Endothelial cell of umbilical vein (primary cell): ENCODE data around the gene BBX. TPM values are rescaled to one million over a fixed set of nuclear protein-coding genes. Genes with fewer than 3 reads are reported as not detected.

Experiments used
- BruUV-seq: library from RNA; stranded (reverse); fragments of 400-500 nt; replicated peaks from 2 replicates; lab custom pipeline; 2021; lab: Mats Ljungman, UMichigan
- CTCF ChIA-PET: fragments of 300-600, 350-600 bp; sonication (Branson Sonifier 250); formaldehyde crosslinking; loops from one replicate; lab custom pipeline; 2021; ENCODE audit warnings: antibody characterized with exemption, inconsistent platforms; lab: Charles Lee
- POLR2A ChIA-PET: fragments of 300-600, 350-600 bp; sonication (Branson Sonifier 250); formaldehyde crosslinking; loops from one replicate; lab custom pipeline; 2021; ENCODE audit warnings: antibody characterized with exemption, inconsistent platforms; lab: Charles Lee
- DNase-seq: peaks from one replicate; pipeline ENCODE4 v3.0.0-alpha.2; 2011; ENCODE audit warnings: low read depth, low spot score
- FAIRE-seq: peaks from 2 replicates; lab custom pipeline; 2011; peaks lifted over from hg19 to GRCh38; lab: Jason Lieb, UNC
- H2AFZ ChIP-seq: 2 replicates; pipeline ENCODE4 v1.6.0; 2012; ENCODE audit warnings: low read depth, low read length, control low read depth, inconsistent platforms
- H3K27ac ChIP-seq: 2 replicates; pipeline ENCODE4 v1.5.1; 2011; ENCODE audit warnings: low read depth, mild to moderate bottlenecking, control low read depth, low read length, moderate library complexity; ENCODE audit not compliant: insufficient read depth
- H3K27me3 ChIP-seq, 2 experiments: 2 replicates each; pipeline versions ENCODE4 v1.6.0 to v1.6.1; 2011; ENCODE audit warnings: low read length in 2 of 2, mixed read lengths in 1 of 2; ENCODE audit not compliant: control insufficient read depth in 2 of 2, insufficient read depth in 2 of 2
- H3K36me3 ChIP-seq, 2 experiments: 2 replicates in 1 of 2; 3 replicates in 1 of 2; pipeline ENCODE4 v1.5.1; 2011; ENCODE audit warnings: low read length in 2 of 2, mild to moderate bottlenecking in 1 of 2, moderate library complexity in 1 of 2; ENCODE audit not compliant: control insufficient read depth in 2 of 2, insufficient read depth in 2 of 2; ENCODE audit errors: extremely low read depth in 1 of 2
- H3K4me1 ChIP-seq: 3 replicates; pipeline ENCODE4 v1.5.1; 2011; ENCODE audit warnings: mild to moderate bottlenecking, low read length; ENCODE audit not compliant: control insufficient read depth, insufficient read depth; ENCODE audit errors: extremely low read depth
- H3K4me2 ChIP-seq: 2 replicates; pipeline ENCODE4 v1.6.1; 2011; ENCODE audit warnings: low read length, control low read depth, mixed read lengths; ENCODE audit not compliant: insufficient read depth
- H3K4me3 ChIP-seq, 3 experiments: fragments of 200-600 bp in 1 of 3; sonication (generic), shearing (Covaris generic) in 1 of 3; replicated peaks in 1 of 3; 2 replicates each; pipeline ENCODE4 v1.5.1; 2011 to 2016; ENCODE audit warnings: control low read depth in 3 of 3, low read length in 3 of 3, mild to moderate bottlenecking in 2 of 3, inconsistent platforms in 1 of 3, low read depth in 1 of 3, moderate library complexity in 1 of 3; ENCODE audit not compliant: insufficient read depth in 1 of 3
- H3K79me2 ChIP-seq: 2 replicates; pipeline ENCODE4 v1.6.0; 2012; ENCODE audit warnings: low read length, inconsistent platforms; ENCODE audit not compliant: control insufficient read depth, insufficient read depth
- H3K9ac ChIP-seq: replicated peaks from 2 replicates; pipeline ENCODE3; 2011; ENCODE audit warnings: low read length, control low read depth; ENCODE audit not compliant: insufficient read depth; ENCODE audit errors: extremely low read depth
- H3K9me1 ChIP-seq: replicated peaks from 3 replicates; pipeline ENCODE4 v1.6.0; 2011; ENCODE audit warnings: mild to moderate bottlenecking, low read length; ENCODE audit not compliant: control insufficient read depth, insufficient read depth; ENCODE audit errors: extremely low read depth
- H3K9me3 ChIP-seq: replicated peaks from 2 replicates; pipeline ENCODE4 v1.5.1; 2012; ENCODE audit warnings: low read length, inconsistent platforms; ENCODE audit not compliant: control insufficient read depth, insufficient read depth
- H4K20me1 ChIP-seq: replicated peaks from 2 replicates; pipeline ENCODE3; 2011; ENCODE audit warnings: mild to moderate bottlenecking, low read length; ENCODE audit not compliant: control insufficient read depth, insufficient read depth; ENCODE audit errors: extremely low read depth
- EZH2 ChIP-seq: IDR thresholded peaks from 2 replicates; pipeline ENCODE4 v1.6.1; 2012; ENCODE audit warnings: borderline replicate concordance, low read depth, mild to moderate bottlenecking, moderate library complexity, low read length, inconsistent platforms; ENCODE audit not compliant: severe bottlenecking
- FOS ChIP-seq: IDR thresholded peaks from 2 replicates; pipeline ENCODE4 v1.6.1; 2011; ENCODE audit warnings: mild to moderate bottlenecking, low read length, moderate library complexity, borderline replicate concordance; ENCODE audit not compliant: insufficient read depth
- GATA2 ChIP-seq: IDR thresholded peaks from 2 replicates; pipeline ENCODE4 v1.7.0; 2011; ENCODE audit warnings: low read depth, mild to moderate bottlenecking, moderate library complexity, mixed read lengths, low read length; ENCODE audit not compliant: insufficient read length, insufficient read depth
- JUN ChIP-seq: IDR thresholded peaks from 2 replicates; pipeline ENCODE4 v1.6.1; 2011; ENCODE audit warnings: borderline replicate concordance, low read depth; ENCODE audit not compliant: insufficient read length, insufficient read depth
- MAX ChIP-seq: IDR thresholded peaks from 2 replicates; pipeline ENCODE4 v1.6.1; 2011; ENCODE audit not compliant: insufficient read depth, insufficient read length
- MYC ChIP-seq: IDR thresholded peaks from one replicate; pipeline ENCODE4 v1.6.1; 2011; ENCODE audit warnings: mild to moderate bottlenecking, low read depth, low read length
- POLR2A ChIP-seq: IDR thresholded peaks from 2 replicates; pipeline ENCODE4 v1.6.1; 2012; ENCODE audit warnings: low read depth, mild to moderate bottlenecking, control low read depth, low read length
- POLR2AphosphoS5 ChIP-seq: IDR thresholded peaks from 2 replicates; pipeline ENCODE4 v1.6.1; 2012; ENCODE audit warnings: low read depth, mild to moderate bottlenecking, control low read depth, low read length, moderate library complexity; ENCODE audit not compliant: insufficient read depth
- dilution Hi-C: fragments of 300-500 bp; cut with MboI; formaldehyde crosslinking; loops from one replicate; pipeline ENCODE4 v1.15.0; 2019; ENCODE audit warnings: low sequenced_read_pairs; ENCODE audit not compliant: extremely low pct_ligation_motif_present
- intact Hi-C: fragments of 100-400 bp; cut with micrococcal nuclease; formaldehyde crosslinking; loops from one replicate; pipeline ENCODE4 v1.10.0; 2022
- polyA plus RNA-seq, 4 experiments: library from polyadenylated mRNA; depleted of rRNA in 3 of 4; stranded (reverse) in 3 of 4; unstranded in 1 of 4; fragments of >200 nt; gene quantifications; 2 replicates each; pipeline versions ENCODE4 v1.2.1 to v1.2.3, GENCODE V29; 2011 to 2012; ENCODE audit warnings: missing spikeins in 1 of 4
- total RNA-seq: library from RNA; stranded (reverse); gene quantifications from 2 replicates; pipeline ENCODE4 v1.2.3, GENCODE V29; 2021

BBX gene
- total and polyA plus RNA-seq, 2 donors (not counting 3 experiments of a cell fraction or from before 2014, with no cell fraction given) = 21.4 to 43.4 TPM

GRCh38 chr3:107581230-107581629, 58.5 kb downstream of the BBX start:
- no peak for FAIRE-seq
- no peak for TF ChIP-seq FOS
- no peak for TF ChIP-seq EZH2
- TF ChIP-seq GATA2 = no peak
- no peak for TF ChIP-seq MYC
- no peak for TF ChIP-seq MAX
- no peak for TF ChIP-seq POLR2AphosphoS5
- TF ChIP-seq POLR2A = no peak
- no peak for TF ChIP-seq JUN
- BruUV-seq = no TSS peak
- Histone ChIP-seq H3K27ac (no peak overlapping the region), H3K9me1 (no peaks in the 10 kb centered on the region), H3K4me3 (no peak overlapping the region), H3K27me3 (no peaks in the 10 kb centered on the region), H3K4me1 (no peaks in the 10 kb centered on the region), H3K4me2 (no peak overlapping the region), H3K9ac (no peak overlapping the region), H3K36me3 (no peaks in the 10 kb centered on the region), H3K79me2 (no peaks in the 10 kb centered on the region), H4K20me1 (no peaks in the 10 kb centered on the region), H3K9me3 (no peaks in the 10 kb centered on the region), H2AFZ (no peak overlapping the region)
- intact Hi-C loops = no loop called here
- DNase-seq = no peak
- CTCF ChIA-PET = interaction anchor here (1.0 to 1.8 kb wide), 3 partner anchors 10 to 160 kb away, joined by 3 to 5 read pairs (median 4); no protein-coding TSS in a partner anchor
- dilution Hi-C loops = no loop called here
- POLR2A ChIA-PET = no interaction called here

GRCh38 chr3:107588217-107588616, 65.5 kb downstream of the BBX start:
- no peak overlapping the region for H3K4me2 ChIP-seq
- no peak overlapping the region for H3K4me3 ChIP-seq
- H2AFZ ChIP-seq = no peak overlapping the region
- H4K20me1 ChIP-seq = no peaks in the 10 kb centered on the region
- H3K27me3 ChIP-seq = no peaks in the 10 kb centered on the region
- intact Hi-C loops (no loop called here), dilution Hi-C loops (no loop called here)
- TF ChIP-seq GATA2 (no peak), MYC (no peak), POLR2AphosphoS5 (no peak), POLR2A (no peak), JUN (no peak), EZH2 (no peak)
- BruUV-seq = no TSS peak
- H3K79me2 ChIP-seq = peaks cover 2% of the 10 kb centered on the region
- ChIA-PET CTCF (interaction anchor here (1.3 to 2.3 kb wide), 3 partner anchors 10 to 72 kb away, joined by 3 to 5 read pairs (median 4); no protein-coding TSS in a partner anchor), POLR2A (no interaction called here)
- H3K9me1 ChIP-seq = no peaks in the 10 kb centered on the region
- no peaks in the 10 kb centered on the region for H3K9me3 ChIP-seq
- no peaks in the 10 kb centered on the region for H3K36me3 ChIP-seq
- no peak for FAIRE-seq
- no peak overlapping the region for H3K27ac ChIP-seq
- no peak overlapping the region for H3K9ac ChIP-seq
- peaks cover 9% of the 10 kb centered on the region for H3K4me1 ChIP-seq
- no peak for DNase-seq
